Mesodermal cell (in vitro differentiated cells): ENCODE measurements around the gene LAIR2.
"Not testable (repeated sequence)": the region's sequence is repeated elsewhere in the genome, so short reads cannot be mapped to it uniquely, and the experiment has no call there.

Experiments
- H3K27ac ChIP-seq: 2 replicates; pipeline ENCODE4 v1.7.0; 2013; ENCODE audit warnings: mild to moderate bottlenecking, low read depth, low read length, moderate library complexity; ENCODE audit not compliant: severe bottlenecking
- H3K36me3 ChIP-seq: 2 replicates; pipeline ENCODE4 v1.7.1; 2013; ENCODE audit warnings: mild to moderate bottlenecking, low read length, moderate library complexity; ENCODE audit not compliant: control insufficient read depth, insufficient read depth
- H3K4me1 ChIP-seq: one replicate; pipeline ENCODE4 v1.7.1; 2013; ENCODE audit warnings: mild to moderate bottlenecking, low read length; ENCODE audit not compliant: insufficient read depth, control insufficient read depth, poor library complexity, severe bottlenecking
- H3K4me3 ChIP-seq: 2 replicates; pipeline ENCODE4 v1.7.0; 2013; ENCODE audit warnings: low read length, control low read depth, mild to moderate bottlenecking; ENCODE audit not compliant: insufficient read depth, poor library complexity, severe bottlenecking; ENCODE audit errors: extremely low read depth
- H3K9me3 ChIP-seq: 2 replicates; pipeline ENCODE4 v1.7.1; 2013; ENCODE audit warnings: mild to moderate bottlenecking, low read length, moderate library complexity; ENCODE audit not compliant: control insufficient read depth
- WGBS, 2 experiments: methylation state at CpG; one replicate each; pipeline ENCODE4 v1.1.5; 2013; ENCODE audit warnings: missing lambda C conversion rate in 2 of 2; ENCODE audit not compliant: insufficient coverage in 2 of 2; 5-methylcytosine and 5-hydroxymethylcytosine counted together

Gene LAIR2

GRCh38 chr19:54481326-54481930 lies 21.2 kb upstream of the LAIR2 start:
- Histone ChIP-seq H3K4me1 (no peaks in the 10 kb centered on the region), H3K36me3 (no peaks in the 10 kb centered on the region), H3K27ac (no peak overlapping the region), H3K9me3 (no peaks in the 10 kb centered on the region), H3K4me3 (no peak overlapping the region)
- 16 to 24% methylated on average over 9 to 12 of the region's 16 CpGs for WGBS, 2 experiments

GRCh38 chr19:54482889-54483288 lies 19.7 kb upstream of the LAIR2 start:
- Histone ChIP-seq H3K9me3 (no peaks in the 10 kb centered on the region), H3K4me3 (no peak overlapping the region), H3K36me3 (no peaks in the 10 kb centered on the region), H3K27ac (no peak overlapping the region), H3K4me1 (no peaks in the 10 kb centered on the region)
- WGBS, 2 experiments, result 80% methylated on average over 1 of the region's 3 CpGs; no CpG with 5 or more reads in 1 of the 2 experiments

DNA sequence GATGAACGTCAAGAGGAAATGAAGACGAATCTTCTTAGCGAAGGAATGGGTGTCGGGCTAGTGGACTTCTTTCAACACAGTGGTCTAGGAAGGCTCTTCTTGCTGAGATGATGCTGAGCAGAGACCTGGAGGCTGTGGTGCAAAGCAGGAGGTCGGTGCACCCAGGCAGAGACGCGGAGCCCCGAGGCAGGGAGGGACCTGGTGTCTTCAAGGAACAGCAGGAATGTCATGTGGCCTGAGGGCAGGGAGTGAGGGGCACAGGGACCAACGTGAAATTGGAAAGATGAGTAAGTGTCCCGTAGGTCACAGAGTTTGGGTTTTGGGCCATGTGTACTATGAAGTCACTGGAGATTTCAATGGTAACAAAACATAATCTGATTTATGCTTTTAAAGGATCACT lies 18.2 kb upstream of the LAIR2 start:
- WGBS, 2 experiments, result 60 to 66% methylated on average over 9 of the region's 10 CpGs
- Histone ChIP-seq H3K36me3 (no peaks in the 10 kb centered on the region), H3K4me3 (no peak overlapping the region), H3K4me1 (no peaks in the 10 kb centered on the region), H3K27ac (no peak overlapping the region), H3K9me3 (no peaks in the 10 kb centered on the region)

DNA sequence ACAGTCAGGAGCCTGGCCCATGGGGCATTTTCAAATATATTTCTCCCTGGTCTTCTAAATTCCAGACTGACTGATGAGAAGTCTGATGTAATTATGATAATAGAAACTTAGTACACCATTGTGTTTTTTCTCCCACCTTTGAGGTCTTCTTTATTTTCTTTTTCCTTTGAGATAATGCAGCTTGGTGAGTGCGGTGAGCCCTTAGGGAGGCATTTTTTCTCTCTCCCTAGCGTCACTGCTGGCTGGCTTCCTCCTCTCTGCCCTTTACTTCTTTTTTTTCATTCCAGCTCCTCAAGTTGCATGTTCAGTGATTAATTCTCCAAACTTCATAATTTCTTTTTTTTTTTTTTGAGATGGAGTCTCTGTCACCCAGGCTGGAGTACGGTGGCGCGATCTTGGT lies 16.8 kb upstream of the LAIR2 start:
- Histone ChIP-seq H3K36me3 (no peaks in the 10 kb centered on the region), H3K27ac (no peak overlapping the region), H3K4me3 (no peak overlapping the region), H3K9me3 (no peaks in the 10 kb centered on the region), H3K4me1 (no peaks in the 10 kb centered on the region)
- WGBS, 2 experiments, result 40 to 50% methylated on average over 2 of the region's 5 CpGs

- 46 to 73% methylated on average over 4 to 7 of the region's 7 CpGs for WGBS, 2 experiments
- H3K27ac ChIP-seq, result no peak overlapping the region
Observed at GRCh38 chr19:54489341-54489740, 13.3 kb upstream of the LAIR2 start.

DNA sequence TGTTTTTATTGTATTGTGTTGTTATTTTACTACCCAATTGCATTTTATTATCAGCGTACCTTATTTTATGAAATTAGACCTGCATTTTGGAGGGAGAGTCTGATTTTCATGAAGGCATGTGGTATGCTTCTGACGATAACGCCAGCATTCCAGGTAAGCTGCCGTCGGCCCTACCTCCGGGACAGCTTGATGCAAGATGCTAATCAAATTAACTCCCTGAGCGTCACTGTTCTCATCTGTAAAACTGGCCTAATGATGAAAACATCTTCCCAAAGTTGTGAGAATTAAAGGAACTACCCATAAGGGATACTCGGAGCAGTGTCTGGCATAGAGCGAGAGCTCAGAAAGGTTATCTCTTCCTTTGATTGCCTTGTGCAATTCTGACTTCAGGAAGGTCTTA lies 12.9 kb upstream of the LAIR2 start:
- Histone ChIP-seq H3K9me3 (peaks cover 5% of the 10 kb centered on the region), H3K4me3 (no peak overlapping the region), H3K4me1 (no peaks in the 10 kb centered on the region), H3K36me3 (no peaks in the 10 kb centered on the region), H3K27ac (no peak overlapping the region)
- 73 to 76% methylated on average over 8 of the region's 9 CpGs for WGBS, 2 experiments

More at GRCh38 chr19:54489341-54489740, 13.3 kb upstream of the LAIR2 start:
- Histone ChIP-seq H3K4me3 (no peak overlapping the region), H3K4me1 (no peaks in the 10 kb centered on the region), H3K9me3 (peaks cover 5% of the 10 kb centered on the region), H3K36me3 (no peaks in the 10 kb centered on the region)

DNA sequence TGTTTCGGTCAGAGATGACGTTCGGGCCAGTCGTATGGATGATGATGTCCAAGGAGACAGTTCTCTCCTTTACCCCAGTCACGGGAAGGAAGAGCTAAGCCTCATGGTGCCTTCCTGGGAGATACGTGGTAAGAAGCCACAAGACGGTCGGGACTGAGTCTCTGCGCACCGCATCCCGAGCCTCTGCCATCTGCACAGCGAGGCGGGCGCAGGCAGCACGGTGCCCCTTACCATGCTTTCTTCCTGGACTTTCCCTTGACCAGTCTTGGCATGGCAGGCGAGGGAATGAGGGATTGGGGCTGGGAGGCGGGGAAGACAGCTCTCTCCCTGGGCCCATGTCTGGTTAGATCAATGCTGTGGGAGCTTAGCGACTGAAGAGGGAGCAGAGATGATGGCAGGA lies 10.1 kb upstream of the LAIR2 start:
- Histone ChIP-seq H3K4me1 (no peaks in the 10 kb centered on the region), H3K36me3 (no peaks in the 10 kb centered on the region), H3K4me3 (no peak overlapping the region), H3K27ac (no peak overlapping the region), H3K9me3 (peaks cover 5% of the 10 kb centered on the region)
- 76 to 83% methylated on average over 14 to 16 of the region's 18 CpGs for WGBS, 2 experiments

- H3K36me3 ChIP-seq, H3K27ac ChIP-seq, H3K4me3 ChIP-seq, H3K4me1 ChIP-seq, H3K9me3 ChIP-seq: not testable (repeated sequence)
- WGBS, 2 experiments, result 71 to 75% methylated on average over 1 to 5 of the region's 5 CpGs
Observed at GRCh38 chr19:54493056-54493455, 9.6 kb upstream of the LAIR2 start.

DNA sequence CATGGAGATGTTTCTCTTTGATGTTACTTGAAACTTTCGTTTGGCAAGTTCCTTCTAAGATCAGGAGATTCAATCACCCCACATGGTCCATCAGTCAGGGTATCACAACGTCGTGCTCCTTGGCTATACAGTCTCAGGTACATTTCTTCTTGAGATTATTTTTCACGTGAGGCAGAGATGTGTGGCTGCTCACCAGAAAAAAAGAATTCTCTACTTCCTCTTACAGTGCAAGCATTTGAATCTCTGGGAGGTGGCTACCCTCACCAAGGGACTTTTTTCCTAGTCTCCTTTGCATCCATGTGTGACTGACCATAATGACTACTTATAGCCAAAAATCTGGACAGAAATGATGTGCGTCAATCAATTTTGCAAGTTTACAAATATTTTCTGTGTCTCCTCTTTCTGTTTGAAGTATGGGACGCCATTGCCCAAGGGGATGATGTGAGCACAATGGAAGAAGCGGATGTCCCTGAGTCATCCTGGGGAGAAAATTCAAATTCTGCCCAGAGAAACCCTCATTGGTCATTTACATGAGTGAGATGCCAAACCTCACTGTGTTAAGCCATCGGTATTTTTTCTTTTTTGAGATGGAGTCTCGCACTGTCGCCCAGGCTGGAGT lies 8.6 kb upstream of the LAIR2 start:
- 71 to 75% methylated on average over 6 to 8 of the region's 10 CpGs for WGBS, 2 experiments
- Histone ChIP-seq H3K36me3 (no peaks in the 10 kb centered on the region), H3K4me1 (no peaks in the 10 kb centered on the region), H3K27ac (no peak overlapping the region), H3K4me3 (no peak overlapping the region), H3K9me3 (peaks cover 5% of the 10 kb centered on the region)

DNA sequence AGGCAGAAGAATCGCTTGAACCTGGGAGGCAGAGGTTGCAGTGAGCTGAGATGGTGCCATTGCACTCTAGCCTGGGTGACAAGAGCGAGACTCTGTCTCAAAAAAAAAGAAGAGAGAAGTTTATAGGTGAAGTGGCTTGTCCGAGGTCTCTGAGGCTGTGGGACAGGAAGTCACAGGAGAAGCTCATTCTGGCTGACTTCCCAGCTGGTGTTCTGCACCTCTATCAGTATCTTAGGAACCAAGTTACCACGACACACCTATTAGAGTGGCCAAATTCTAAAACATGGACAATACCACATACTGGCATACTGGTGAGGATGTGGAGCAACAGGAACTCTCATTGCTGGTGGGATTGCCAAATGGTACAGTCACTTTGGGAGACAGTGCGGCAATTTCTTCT lies 7.3 kb upstream of the LAIR2 start:
- not testable (repeated sequence) for H3K27ac ChIP-seq, H3K4me3 ChIP-seq, H3K36me3 ChIP-seq, H3K4me1 ChIP-seq, H3K9me3 ChIP-seq
- 43 to 82% methylated on average over 2 to 3 of the region's 5 CpGs for WGBS, 2 experiments

DNA sequence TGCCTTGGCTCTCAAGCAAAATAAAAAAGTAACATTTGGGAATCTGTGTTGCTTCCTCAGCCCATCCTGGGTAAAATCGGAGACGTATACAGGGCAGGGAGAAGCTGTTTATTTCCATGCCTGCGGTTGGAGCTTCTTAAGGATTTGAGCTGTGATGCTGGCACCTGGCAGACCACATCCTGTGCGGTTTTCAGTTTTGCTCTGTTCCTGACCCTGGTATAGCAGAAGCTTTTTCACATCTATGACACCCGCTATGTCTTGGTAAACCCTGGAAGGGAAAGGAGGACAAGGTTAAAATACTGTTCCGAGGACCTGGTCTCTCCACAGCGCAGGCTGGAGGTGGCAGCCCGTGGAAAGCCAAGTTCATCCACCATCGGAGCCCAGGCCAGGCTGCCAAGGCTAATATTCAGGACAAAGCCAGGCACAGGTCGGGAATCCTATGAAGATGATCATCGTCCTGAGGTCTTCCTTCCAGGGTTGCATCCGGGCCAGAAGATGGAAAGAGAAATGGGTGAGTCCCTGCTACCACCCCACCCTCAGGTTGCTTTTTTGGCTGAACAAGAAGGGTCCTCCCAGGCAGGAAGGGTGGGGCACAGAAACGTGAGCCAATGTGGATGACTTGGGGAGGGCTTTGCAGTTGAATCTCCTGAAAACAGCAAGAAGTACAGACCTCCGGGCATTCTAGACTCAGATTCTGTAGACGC lies 4.7 kb upstream of the LAIR2 start:
- not testable (repeated sequence) for H3K27ac ChIP-seq, H3K4me3 ChIP-seq, H3K36me3 ChIP-seq, H3K4me1 ChIP-seq
- peaks cover 12% of the 10 kb centered on the region for H3K9me3 ChIP-seq
- 90 to 91% methylated on average over 3 of the region's 15 CpGs for WGBS, 2 experiments
